ENCODE results near the gene FSCN2.

FSCN2 gene

DNA sequence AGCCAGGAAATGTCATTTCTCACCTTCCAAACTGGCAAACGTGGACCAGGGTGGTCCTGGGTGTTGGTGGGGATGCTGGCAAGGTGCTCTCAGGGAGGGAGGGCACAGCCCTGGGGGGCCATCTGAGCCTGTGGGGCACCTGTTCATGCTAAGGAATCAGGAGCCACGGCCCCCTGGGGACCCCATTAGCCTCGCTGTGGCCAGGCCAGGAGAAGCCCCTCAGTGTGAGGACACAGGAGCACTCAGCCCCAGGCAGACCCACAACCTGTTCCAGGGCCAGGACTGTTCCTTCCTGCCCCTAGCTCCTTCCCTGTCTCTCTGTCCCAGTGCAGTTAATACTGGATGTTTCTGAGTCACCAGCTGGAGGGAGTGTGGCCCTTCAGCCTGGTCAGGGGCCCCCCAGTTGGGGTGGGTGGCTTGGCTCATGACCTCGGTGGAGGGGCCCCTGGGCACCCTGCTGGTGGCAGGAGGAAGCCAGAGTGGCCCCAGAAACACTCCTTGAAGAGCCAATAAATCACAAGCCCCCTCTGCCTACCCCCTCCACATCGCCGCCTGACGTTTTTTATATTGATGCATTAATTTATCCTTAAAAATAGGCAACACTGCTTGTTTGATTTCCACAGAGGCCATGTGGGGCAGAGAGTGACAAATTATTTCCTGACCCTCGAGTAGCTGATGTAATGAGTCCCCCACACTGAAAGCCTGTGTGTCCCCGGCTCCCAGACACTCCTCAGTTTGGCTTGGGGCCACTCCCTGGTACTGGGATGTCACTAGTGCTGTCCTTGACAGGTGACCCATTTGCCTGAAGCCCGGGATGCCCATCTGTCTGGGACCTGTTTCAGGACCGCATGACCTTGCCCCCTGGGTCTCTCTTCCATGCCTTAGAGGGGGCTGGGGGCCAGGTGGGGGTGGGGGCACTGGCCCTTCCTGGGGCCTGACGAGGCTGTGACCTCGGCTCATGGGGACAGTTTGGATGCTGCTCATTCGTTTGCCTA is 37.9 kb upstream of the FSCN2 start:
- Histone ChIP-seq H3K4me2 (no peak overlapping the region), H3K4me3 (IDR thresholded peaks at IDR 0.05; ENCODE audit: insufficient read depth, low read depth, low read length) (no peak overlapping the region), H3K4me1 (ENCODE audit: low read depth, poor library complexity, severe bottlenecking) (no peaks in the 10 kb centered on the region), H3K36me3 (ENCODE audit: insufficient read depth) (no peaks in the 10 kb centered on the region), H3K79me2 (ENCODE audit: insufficient read depth, low read depth) (no peaks in the 10 kb centered on the region), H3K9ac (no peak overlapping the region), H3K27ac (no peak overlapping the region), H3K27me3 (ENCODE audit: insufficient read depth, low read depth) (peaks cover 80% of the 10 kb centered on the region), H4K20me1 (ENCODE audit: insufficient read depth) (no peaks in the 10 kb centered on the region), H2AFZ (ENCODE audit: low read depth) (no peak overlapping the region)
- TF ChIP-seq, protein P1, sequence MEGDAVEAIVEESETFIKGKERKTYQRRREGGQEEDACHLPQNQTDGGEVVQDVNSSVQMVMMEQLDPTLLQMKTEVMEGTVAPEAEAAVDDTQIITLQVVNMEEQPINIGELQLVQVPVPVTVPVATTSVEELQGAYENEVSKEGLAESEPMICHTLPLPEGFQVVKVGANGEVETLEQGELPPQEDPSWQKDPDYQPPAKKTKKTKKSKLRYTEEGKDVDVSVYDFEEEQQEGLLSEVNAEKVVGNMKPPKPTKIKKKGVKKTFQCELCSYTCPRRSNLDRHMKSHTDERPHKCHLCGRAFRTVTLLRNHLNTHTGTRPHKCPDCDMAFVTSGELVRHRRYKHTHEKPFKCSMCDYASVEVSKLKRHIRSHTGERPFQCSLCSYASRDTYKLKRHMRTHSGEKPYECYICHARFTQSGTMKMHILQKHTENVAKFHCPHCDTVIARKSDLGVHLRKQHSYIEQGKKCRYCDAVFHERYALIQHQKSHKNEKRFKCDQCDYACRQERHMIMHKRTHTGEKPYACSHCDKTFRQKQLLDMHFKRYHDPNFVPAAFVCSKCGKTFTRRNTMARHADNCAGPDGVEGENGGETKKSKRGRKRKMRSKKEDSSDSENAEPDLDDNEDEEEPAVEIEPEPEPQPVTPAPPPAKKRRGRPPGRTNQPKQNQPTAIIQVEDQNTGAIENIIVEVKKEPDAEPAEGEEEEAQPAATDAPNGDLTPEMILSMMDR (conservative IDR thresholded peaks at IDR 0.05; ENCODE audit: low read depth, low read length): no peak

DNA sequence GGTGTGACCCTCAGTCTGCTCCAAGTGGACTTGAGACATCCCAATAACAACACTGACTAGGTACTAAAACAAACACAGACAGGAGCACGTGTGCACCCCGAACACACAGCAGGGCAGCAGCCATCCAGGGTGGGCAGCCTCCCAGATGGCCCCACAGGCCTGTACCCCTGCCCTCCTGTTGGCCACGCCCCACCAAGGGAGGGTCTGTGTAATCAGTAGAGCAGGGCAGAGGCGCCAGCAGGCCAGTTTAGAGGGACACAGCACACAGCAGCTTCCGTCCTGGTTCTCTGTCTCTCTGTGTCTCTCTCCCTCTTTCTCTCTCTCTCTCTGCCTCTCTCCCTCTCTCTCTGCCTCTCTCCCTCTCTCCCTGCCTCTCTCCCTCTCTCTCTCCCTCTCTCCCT is 37.0 kb upstream of the FSCN2 start:
- H3K4me2 ChIP-seq: no peak overlapping the region
- no peak overlapping the region for H3K27ac ChIP-seq
- no peaks in the 10 kb centered on the region for H3K36me3 ChIP-seq (ENCODE audit: insufficient read depth)
- TF ChIP-seq, protein P1 (conservative IDR thresholded peaks at IDR 0.05; ENCODE audit: low read depth, low read length): no peak
- H4K20me1 ChIP-seq (ENCODE audit: insufficient read depth): no peaks in the 10 kb centered on the region
- H3K27me3 ChIP-seq (ENCODE audit: insufficient read depth, low read depth): peaks cover 89% of the 10 kb centered on the region
- H3K4me1 ChIP-seq (ENCODE audit: low read depth, poor library complexity, severe bottlenecking): no peaks in the 10 kb centered on the region
- no peak overlapping the region for H3K4me3 ChIP-seq (IDR thresholded peaks at IDR 0.05; ENCODE audit: insufficient read depth, low read depth, low read length)
- H2AFZ ChIP-seq (ENCODE audit: low read depth): no peak overlapping the region
- H3K79me2 ChIP-seq (ENCODE audit: insufficient read depth, low read depth): no peaks in the 10 kb centered on the region
- H3K9ac ChIP-seq: no peak overlapping the region

DNA sequence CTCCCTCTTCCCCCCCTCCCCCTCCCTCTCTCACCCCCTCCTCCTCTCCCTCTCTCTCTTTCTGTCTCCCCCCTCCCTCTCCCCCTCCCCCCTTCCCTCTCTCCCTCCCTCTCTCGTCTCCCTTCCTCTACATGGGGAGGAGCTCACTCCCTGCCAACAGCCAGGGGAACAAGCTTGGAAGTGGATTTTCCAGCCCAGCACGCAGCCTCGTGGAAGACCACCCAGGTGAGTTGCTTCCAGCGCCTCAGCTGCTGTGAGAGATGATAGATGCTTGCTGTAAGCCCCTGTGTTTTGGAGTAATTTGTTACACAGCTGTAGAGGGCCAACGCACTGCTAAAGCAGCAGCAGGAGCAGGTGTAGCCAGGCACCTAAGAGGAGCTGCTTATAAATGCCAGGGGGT is 36.4 kb upstream of the FSCN2 start:
- H3K4me2 ChIP-seq: no peak overlapping the region
- no peak overlapping the region for H3K4me3 ChIP-seq (IDR thresholded peaks at IDR 0.05; ENCODE audit: insufficient read depth, low read depth, low read length)
- H3K9ac ChIP-seq: no peak overlapping the region
- H3K79me2 ChIP-seq (ENCODE audit: insufficient read depth, low read depth): no peaks in the 10 kb centered on the region
- no peaks in the 10 kb centered on the region for H4K20me1 ChIP-seq (ENCODE audit: insufficient read depth)
- peaks cover 91% of the 10 kb centered on the region for H3K27me3 ChIP-seq (ENCODE audit: insufficient read depth, low read depth)
- H3K27ac ChIP-seq: no peak overlapping the region
- H3K4me1 ChIP-seq (ENCODE audit: low read depth, poor library complexity, severe bottlenecking): no peaks in the 10 kb centered on the region
- H3K36me3 ChIP-seq (ENCODE audit: insufficient read depth): no peaks in the 10 kb centered on the region
- TF ChIP-seq, protein P1 (conservative IDR thresholded peaks at IDR 0.05; ENCODE audit: low read depth, low read length): no peak
- no peak overlapping the region for H2AFZ ChIP-seq (ENCODE audit: low read depth)

DNA sequence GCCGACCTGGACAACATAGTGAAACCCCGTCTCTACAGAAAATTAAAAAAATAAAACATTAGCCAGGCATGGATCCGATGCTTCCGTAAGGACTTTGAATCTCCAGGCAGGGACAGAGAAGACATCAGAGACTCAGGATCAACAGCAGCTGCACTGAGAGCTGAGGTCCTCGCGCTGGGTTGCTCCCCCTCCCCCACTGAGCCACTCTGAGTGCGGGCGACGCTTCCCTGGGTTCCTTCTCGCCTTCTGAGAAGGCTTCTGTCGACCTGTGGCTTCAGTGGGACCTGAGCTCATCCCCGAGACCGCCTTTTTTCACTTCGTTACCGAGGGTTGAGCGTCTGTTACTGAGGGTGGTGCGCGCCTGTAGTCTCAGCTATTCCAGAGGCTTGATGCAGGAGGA is 36.0 kb upstream of the FSCN2 start:
- H4K20me1 ChIP-seq (ENCODE audit: insufficient read depth): no peaks in the 10 kb centered on the region
- no peak overlapping the region for H3K4me3 ChIP-seq (IDR thresholded peaks at IDR 0.05; ENCODE audit: insufficient read depth, low read depth, low read length)
- no peaks in the 10 kb centered on the region for H3K36me3 ChIP-seq (ENCODE audit: insufficient read depth)
- no peak overlapping the region for H3K4me2 ChIP-seq
- H3K9ac ChIP-seq: no peak overlapping the region
- no peak overlapping the region for H2AFZ ChIP-seq (ENCODE audit: low read depth)
- no peaks in the 10 kb centered on the region for H3K4me1 ChIP-seq (ENCODE audit: low read depth, poor library complexity, severe bottlenecking)
- H3K79me2 ChIP-seq (ENCODE audit: insufficient read depth, low read depth): no peaks in the 10 kb centered on the region
- H3K27me3 ChIP-seq (ENCODE audit: insufficient read depth, low read depth): peaks cover 91% of the 10 kb centered on the region
- no peak overlapping the region for H3K27ac ChIP-seq
- TF ChIP-seq, protein P1 (conservative IDR thresholded peaks at IDR 0.05; ENCODE audit: low read depth, low read length): no peak
